ENCODE data around the gene SLC27A1.
"Not testable (repeated sequence)": the region's sequence is repeated elsewhere in the genome, so short reads cannot be mapped to it uniquely, and the experiment has no call there.

The SLC27A1 gene

DNA sequence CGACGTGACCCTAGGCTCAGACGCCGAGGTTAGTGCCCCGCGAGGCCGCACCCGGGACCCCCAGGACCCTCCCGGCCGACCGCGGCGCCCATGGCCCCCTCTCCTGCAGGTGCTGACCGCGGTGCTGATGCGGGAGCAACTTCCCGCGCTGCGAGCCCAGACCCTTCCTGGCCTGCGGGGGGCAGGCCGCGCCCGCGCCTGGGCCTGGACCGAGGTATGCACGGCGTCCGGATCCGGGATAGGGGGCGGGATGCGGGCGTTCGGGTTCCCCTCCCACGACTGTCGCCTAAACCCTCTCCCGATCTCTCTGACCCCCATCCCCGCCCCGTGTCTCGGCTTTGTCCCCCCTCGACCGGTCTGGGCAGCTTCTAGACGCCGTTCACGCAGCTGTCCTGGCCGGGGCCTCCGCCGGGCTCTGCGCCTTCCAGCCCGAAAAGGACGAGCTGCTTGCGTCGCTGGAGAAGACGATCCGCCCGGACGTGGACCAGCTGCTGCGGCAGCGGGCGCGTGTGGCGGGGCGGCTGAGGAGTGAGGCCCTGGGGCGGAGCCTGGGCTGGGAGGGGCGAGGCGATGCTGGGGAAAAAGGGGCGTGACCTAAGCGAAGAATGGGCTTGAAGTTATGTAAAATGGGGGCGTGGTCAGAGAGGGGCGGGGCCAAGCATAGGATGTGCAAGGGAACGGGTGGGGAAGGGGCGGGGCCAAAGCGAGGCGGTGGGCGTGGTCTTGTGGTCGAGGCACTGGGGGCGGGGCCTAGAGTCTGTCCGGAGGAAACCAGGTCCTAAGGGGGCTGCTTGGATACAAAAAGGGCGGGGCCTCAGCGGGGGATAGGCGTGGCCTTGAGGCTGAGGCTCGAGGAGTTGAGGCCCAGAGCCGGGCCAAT is 69.2 kb downstream of the SLC27A1 start:
- peak; percentile 94 for DNase-seq (ENCODE audit: low read depth)

DNA sequence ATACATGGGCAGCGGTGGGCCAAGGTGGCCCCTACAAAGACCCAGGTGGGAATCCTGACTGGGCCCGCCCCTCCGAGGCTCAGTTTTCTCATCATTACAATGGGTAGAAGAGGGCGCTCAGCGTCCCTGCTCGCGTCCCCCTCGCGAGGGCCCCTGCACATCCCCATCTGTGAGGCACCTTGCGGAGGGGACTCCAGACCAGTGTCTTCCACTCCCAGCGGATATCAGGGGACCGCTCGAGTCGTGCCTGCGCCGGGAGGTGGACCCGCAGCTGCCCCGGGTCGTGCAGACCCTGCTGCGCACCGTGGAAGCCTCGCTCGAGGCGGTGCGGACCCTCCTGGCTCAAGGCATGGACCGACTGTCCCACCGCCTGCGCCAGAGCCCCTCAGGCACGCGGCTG is 69.8 kb downstream of the SLC27A1 start:
- no peak for DNase-seq (ENCODE audit: low read depth)

DNA sequence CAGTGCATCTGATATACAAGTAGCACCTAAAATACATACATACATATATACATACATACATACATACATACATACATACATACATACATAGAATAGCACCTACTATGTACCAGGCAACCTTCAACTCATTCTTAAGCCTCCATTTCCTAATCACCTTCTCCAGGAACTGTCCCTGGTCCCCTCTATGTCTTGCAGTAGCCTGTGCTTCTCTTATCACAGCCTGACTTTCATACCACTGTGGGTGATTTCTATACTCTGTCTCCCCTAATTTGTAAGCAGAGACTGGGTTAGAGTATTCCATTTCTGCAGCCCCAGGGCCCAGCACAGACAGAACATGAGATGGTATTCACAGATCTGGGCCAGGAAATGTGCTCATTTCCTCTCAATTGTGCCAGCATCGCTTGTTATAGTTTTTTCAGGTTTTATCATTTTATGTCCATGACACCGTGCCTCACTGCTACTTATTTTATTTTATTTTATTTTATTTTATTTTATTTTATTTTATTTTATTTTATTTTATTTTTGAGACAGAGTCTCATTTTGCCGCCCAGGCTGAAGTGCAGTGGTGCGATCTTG is 70.9 kb downstream of the SLC27A1 start:
- no peak for DNase-seq (ENCODE audit: low read depth)

DNA sequence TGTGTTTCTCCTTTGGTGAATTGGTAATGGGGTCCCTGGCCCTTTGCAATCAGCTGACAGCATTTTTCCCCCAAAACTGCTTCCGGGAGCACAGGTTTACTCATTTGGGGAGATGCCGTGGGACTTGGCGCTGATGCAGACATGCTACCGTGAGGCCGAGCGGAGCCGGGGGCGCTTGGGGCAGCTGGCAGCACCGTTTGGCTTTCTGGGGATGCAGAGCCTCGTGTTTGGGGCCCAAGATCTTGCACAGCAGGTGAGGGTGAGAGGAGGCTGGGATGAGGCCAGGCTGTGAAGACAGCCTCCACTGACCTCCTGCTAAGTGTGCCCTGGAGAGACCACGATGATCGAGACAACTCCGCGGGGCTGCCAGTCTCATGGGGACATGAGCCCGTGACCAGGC is 71.7 kb downstream of the SLC27A1 start:
- DNase-seq (ENCODE audit: low read depth) = no peak

DNA sequence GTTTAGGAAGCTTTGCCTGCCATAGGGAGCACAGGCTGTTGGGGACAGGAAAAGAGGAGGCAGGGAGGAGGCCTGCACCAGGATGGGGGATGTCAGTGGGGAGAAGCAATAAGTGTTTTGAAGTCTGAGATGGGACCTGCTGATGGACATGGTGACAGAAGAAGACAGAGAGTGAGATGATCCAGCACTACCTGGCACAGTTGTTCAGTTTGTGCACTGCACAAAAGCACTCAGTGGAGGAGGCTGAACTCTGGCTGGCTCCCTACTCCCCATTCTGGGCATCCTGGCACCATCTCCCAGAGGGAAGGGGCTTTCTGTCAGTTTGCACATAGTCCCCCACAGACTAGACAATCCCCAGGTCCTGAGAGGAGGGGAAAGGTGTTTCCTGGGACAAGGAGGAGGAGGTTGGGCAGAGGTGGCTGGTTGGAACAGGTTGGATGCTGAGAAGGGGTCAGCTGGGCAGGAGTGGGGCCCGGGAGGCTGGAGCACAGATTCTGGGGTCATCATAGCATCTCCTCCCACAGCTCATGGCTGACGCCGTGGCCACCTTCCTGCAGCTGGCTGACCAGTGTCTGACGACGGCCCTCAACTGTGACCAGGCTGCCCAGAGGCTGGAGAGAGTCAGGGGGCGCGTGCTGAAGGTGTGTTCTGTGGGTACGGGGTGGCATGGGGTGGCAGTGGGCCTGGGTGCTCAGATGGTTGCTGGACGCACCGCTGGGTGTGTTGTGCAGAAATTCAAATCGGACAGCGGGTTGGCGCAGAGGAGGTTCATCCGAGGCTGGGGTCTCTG is 72.7 kb downstream of the SLC27A1 start:
- no peak for DNase-seq (ENCODE audit: low read depth)

DNA sequence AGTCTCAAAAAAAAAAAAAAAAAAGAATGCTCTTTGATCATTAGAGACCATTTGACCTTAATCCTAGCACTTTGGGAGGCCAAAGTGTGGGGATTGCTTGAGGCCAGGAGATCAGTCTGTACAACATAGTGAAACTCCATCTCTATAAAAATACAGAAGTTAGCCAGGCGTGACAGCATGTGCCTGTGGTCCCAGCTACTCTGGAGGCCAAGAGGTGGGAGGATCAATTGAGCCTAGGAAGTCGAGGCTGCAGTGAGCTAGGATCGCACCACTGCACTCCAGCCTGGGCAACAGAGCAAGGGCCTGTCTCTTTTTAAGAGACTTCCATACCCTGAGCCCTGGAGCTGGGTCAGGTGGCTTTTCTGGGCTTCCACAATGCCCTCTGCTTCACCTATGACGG is 73.7 kb downstream of the SLC27A1 start:
- DNase-seq (ENCODE audit: low read depth) = no peak

DNA sequence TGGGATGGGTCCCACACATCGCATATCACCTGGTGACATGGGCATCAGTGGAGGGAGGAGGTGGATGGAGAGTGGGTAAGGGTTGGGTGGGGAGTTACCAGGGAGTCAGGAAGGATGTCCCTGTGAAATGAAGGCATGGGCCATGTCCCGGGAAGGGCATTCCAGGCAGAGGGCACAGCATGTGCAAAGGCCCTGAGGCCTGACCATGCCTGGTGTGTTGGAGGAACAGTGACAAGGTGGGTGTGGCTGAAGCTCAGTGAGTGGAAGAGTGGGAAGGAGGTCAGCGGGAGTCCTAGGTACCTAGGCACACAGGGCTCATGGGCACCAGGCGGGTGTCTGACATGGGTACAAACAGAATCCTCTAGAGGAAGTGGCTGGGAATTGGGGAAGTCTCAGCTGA is 74.1 kb downstream of the SLC27A1 start:
- no peak for DNase-seq (ENCODE audit: low read depth)

DNA sequence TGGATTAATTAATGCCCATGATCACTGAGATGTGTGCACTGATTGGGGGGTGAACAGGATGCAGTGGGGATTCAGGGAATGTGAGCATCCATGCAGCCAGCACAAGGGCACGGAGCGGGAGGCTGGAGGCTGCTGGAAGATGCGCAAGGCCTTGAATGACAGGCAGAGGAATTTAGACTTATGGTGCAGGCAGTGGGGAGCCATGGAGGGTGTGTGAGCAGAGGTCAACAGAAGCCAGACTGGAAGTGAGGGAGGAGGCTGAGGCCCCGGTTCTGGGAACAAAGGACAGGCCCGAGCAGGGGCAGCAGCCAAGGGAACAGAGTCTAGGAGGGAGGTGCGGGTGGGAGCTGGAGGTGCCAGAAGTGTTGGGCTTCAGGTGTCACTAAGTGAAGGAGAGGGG is 77.8 kb downstream of the SLC27A1 start:
- DNase-seq (ENCODE audit: low read depth) = no peak

DNA sequence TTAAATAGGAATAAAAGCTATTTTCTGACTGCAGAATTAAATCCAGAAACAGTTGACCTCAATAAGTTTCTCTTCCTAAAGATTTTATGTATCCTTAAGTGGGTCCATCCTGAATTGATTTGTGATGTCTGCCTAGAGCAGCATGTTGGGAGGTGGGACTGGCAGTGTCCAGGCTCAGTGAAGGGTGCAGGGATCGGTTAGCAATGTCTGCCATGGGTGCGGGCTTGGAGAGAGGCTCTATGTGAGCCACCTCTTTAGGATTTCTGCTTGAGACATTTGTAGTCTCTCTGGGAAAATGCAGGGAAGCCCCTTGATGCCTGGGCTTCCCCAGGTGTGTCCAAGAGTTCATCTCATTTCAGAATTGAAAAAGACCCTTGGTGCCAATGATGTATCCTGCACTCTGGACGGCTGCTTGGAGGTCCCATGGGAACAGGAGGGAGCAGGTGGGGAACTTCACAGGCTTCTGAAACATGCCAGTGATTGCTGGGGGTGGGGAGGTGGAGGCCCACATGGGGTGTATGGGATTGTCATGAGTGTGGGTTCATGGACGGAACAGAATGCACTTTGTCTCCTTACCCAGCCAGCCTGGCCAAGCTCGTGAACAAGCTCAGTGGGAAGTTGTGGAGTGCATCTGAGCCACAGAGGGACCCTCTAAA is 78.9 kb downstream of the SLC27A1 start:
- no peak for DNase-seq (ENCODE audit: low read depth)

DNA sequence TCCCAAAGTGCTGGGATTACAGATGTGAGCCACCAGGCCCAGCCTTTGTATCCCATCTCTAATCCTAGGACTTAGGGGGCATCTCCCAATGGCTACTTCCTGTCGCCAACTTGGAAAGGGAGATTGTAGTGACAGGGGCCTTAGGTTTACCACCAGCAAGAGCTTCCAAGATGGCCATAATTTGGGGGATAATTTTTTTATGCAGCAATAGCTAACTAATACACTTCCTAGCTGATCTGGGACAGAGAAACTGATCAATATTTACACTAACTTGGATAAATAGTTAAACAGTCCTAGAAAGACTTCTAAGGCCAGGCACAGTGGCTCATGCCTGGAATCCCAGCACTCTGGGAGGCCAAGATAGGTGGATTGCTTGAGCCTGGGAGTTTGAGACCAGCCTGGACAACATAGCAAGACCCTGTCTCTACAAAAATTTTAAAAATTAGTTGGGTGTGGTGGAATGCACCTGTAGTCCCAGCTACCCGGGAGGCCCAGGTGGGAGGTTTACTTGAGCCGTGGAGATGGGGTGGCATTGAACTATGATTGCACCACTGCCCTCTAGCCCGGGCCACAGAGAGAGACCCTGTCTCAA is 79.8 kb downstream of the SLC27A1 start:
- DNase-seq (ENCODE audit: low read depth) = no peak

DNA sequence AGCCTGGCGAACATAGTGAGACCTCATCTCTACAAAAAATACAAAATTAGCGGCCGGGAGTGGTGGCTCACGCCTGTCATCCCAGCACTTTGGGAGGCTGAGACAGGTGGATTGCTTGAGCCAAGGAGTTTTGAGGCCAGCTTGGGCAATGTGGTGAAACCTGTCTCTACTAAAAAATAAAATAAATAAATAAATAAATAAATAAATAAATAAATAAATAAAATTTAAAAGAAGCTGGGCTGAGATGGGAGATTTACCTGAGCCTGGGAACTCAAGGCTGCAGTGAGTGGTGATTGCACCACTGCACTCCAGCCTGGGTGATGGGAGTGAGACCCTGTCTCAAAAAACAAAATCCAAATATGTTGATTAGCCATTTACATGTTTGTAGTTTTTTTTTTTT is 82.4 kb downstream of the SLC27A1 start:
- not testable (repeated sequence) for DNase-seq (ENCODE audit: low read depth)

DNA sequence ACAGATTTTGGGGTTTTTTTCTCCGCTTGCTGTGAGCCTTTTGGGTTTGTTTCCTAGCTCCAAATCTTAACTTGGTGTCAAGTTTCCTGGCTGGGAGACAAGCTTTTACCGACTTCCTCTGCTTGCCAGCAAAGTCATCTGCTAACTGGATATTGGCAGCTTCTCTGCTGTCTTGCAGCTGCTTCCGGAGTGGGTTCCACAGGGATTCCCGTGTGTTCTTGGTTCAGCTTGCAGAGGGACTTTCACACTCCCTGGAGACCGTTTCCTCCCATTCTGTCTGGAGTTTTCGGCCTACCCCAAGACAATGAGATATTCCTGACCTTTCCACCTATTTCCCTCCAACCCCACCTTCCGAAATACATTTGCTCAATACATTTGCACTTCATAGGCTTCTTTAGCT is 82.9 kb downstream of the SLC27A1 start:
- DNase-seq (ENCODE audit: low read depth) = peak; percentile 26

DNA sequence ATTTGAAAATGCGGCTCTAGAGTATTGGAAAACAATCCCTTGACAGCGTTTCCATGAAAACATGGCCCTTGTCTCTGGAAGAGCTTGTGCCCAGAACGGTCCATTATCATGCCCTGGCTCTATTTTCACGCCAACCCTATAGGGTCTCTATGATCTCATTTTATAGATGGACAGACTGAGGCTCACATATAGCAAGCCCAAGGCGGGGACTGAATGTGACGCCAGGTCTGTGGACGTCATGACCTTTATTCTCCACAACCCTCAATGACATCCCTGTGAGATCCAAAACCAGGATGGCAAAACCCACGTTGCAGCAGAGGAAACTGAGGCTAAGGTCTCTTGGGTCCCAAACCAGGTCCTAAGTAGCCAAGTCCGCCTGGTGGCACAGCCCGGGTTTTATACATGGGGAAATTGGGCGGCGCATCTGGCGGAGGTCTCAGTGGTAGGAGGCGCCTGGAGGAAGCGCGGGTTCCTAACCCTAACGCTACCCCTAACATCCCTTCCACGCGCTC is 84.7 kb downstream of the SLC27A1 start:
- peak; percentile 93 for DNase-seq (ENCODE audit: low read depth)

DNA sequence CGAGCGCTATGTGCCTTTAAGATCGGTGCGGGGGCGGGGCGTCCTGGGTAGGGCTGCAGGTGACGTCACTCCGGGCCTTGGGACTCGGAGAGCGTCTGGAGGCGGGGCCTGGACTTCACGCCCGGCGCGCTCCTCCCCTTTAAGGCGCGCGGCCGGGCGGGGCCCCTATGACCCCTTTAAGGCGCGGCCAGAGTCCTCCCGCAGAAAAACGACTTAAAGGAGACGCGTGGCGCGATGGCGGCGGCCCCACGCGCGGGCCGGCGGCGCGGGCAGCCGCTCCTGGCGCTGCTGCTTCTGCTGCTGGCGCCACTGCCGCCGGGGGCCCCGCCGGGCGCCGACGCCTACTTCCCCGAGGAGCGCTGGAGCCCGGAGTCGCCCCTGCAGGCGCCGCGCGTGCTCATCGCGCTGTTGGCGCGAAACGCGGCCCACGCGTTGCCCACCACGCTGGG is 85.2 kb downstream of the SLC27A1 start, which contains the start of gene COLGALT1:
TSS of gene COLGALT1 (plus strand) at position 170 of the 449 bp plus-strand sequence. CDS start at position 235, 65 bp downstream.
- DNase-seq (ENCODE audit: low read depth) = no peak
